Measurements from ENCODE around the gene ASB16. TPM values are rescaled to one million over a fixed set of nuclear protein-coding genes. Genes with fewer than 3 reads are reported as not detected.
"Not testable (repeated sequence)": the region's sequence is repeated elsewhere in the genome, so short reads cannot be mapped to it uniquely, and the experiment has no call there.

The ASB16 gene
- total and polyA plus RNA-seq, 11 donors = 1.5 to 71.1 (median 12.8) TPM

GRCh38 chr17:44134752-44135568 lies 35.5 kb upstream of the ASB16 start:
- no peak overlapping the region for H3K4me3 ChIP-seq
- no peaks in the 10 kb centered on the region for H3K9me3 ChIP-seq
- no peak overlapping the region for H3K27ac ChIP-seq
- DNase-seq = no peak
- no peaks in the 10 kb centered on the region for H3K27me3 ChIP-seq
- TF ChIP-seq CTCF (IDR thresholded peaks at IDR 0.05) (no peak), POLR2A (IDR thresholded peaks at IDR 0.05) (no peak)
- WGBS, 4 donors = 92 to 96% (median 94%) methylated on average over 9 of the region's 9 CpGs
- no peak for ATAC-seq
- no peaks in the 10 kb centered on the region for H3K36me3 ChIP-seq
- H3K4me1 ChIP-seq = peaks cover 0 to 12% (median 2%) of the 10 kb centered on the region in 12 donors
- intact Hi-C loops (cut with DNase I) = no loop called here

GRCh38 chr17:44137891-44138709 lies 32.4 kb upstream of the ASB16 start:
- 10 to 28% (median 17%) methylated on average over 11 to 20 of the region's 20 CpGs for WGBS, 4 donors
- no peaks in the 10 kb centered on the region for H3K36me3 ChIP-seq
- peak overlapping the region in 1 of 12 donors; percentile 0 for H3K4me3 ChIP-seq
- no peaks in the 10 kb centered on the region for H3K9me3 ChIP-seq
- no peak for TF ChIP-seq POLR2A (IDR thresholded peaks at IDR 0.05)
- no peak for TF ChIP-seq CTCF (IDR thresholded peaks at IDR 0.05)
- peaks cover 0 to 24% (median 10%) of the 10 kb centered on the region in 12 donors for H3K4me1 ChIP-seq
- DNase-seq (peak; percentile 65 to 90 (median 80)), ATAC-seq (peak; percentile 32 to 92 (median 90))
- no peaks in the 10 kb centered on the region for H3K27me3 ChIP-seq
- H3K27ac ChIP-seq = peak overlapping the region in 1 of 12 donors; percentile 35
- intact Hi-C loops (cut with DNase I) = no loop called here

- not testable (repeated sequence) for H3K36me3 ChIP-seq, ATAC-seq, H3K4me3 ChIP-seq, DNase-seq, H3K9me3 ChIP-seq, H3K27ac ChIP-seq, H3K27me3 ChIP-seq
- WGBS, 4 donors = 86 to 93% (median 90%) methylated on average over 8 of the region's 8 CpGs
- intact Hi-C loops (cut with DNase I) = loop anchor here in 1 of 10 donors (5.0 kb wide), 2 partner anchors 43 to 188 kb away; partner anchors contain the start of gene TMUB2
- H3K4me1 ChIP-seq = peaks cover 0 to 40% (median 22%) of the 10 kb centered on the region in 12 donors
Observed at GRCh38 chr17:44143921-44144320, 26.6 kb upstream of the ASB16 start.

GRCh38 chr17:44144966-44145739 lies 25.4 kb upstream of the ASB16 start:
- WGBS, 4 donors = 67 to 76% (median 75%) methylated on average over 7 of the region's 7 CpGs
- H3K4me3 ChIP-seq = no peak overlapping the region
- H3K27me3 ChIP-seq = no peaks in the 10 kb centered on the region
- H3K27ac ChIP-seq = peak overlapping the region; percentile 9 to 89 (median 83)
- ATAC-seq (peak in 3 of 4 donors; percentile 16 to 34 (median 20)), DNase-seq (peak in 3 of 5 donors; percentile 29 to 58 (median 42))
- intact Hi-C loops (cut with DNase I) = loop anchor here in 1 of 10 donors (5.0 kb wide), 2 partner anchors 42 to 187 kb away; partner anchors contain the start of gene TMUB2
- no peak for TF ChIP-seq CTCF (IDR thresholded peaks at IDR 0.05)
- TF ChIP-seq POLR2A (IDR thresholded peaks at IDR 0.05) = no peak
- H3K9me3 ChIP-seq = no peaks in the 10 kb centered on the region
- H3K36me3 ChIP-seq = no peaks in the 10 kb centered on the region
- peaks cover 0 to 40% (median 24%) of the 10 kb centered on the region in 12 donors for H3K4me1 ChIP-seq
